Measurements from ENCODE around the gene CYP3A7.
"Not testable (repeated sequence)": the region's sequence is repeated elsewhere in the genome, so short reads cannot be mapped to it uniquely, and the experiment has no call there.

DNA sequence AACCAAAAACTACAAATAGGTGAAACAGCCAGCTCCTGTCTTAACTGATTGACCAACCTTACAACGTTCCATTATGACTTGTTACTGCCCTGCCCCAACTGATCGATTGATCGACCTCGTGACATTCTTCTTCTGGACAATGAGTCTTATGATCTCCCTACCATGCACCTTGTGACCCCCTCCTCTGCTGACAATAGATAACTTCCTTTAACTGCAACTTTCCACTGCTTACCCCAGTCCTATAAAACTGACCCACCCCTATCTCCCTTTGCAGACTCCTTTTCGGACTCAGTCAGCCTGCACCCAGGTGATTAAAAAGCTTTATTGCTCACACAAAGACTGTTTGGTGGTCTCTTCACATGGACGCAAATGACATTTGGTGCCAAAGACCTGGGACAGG lies 11.8 kb downstream of the CYP3A7 start:
- TF ChIP-seq, protein P1, sequence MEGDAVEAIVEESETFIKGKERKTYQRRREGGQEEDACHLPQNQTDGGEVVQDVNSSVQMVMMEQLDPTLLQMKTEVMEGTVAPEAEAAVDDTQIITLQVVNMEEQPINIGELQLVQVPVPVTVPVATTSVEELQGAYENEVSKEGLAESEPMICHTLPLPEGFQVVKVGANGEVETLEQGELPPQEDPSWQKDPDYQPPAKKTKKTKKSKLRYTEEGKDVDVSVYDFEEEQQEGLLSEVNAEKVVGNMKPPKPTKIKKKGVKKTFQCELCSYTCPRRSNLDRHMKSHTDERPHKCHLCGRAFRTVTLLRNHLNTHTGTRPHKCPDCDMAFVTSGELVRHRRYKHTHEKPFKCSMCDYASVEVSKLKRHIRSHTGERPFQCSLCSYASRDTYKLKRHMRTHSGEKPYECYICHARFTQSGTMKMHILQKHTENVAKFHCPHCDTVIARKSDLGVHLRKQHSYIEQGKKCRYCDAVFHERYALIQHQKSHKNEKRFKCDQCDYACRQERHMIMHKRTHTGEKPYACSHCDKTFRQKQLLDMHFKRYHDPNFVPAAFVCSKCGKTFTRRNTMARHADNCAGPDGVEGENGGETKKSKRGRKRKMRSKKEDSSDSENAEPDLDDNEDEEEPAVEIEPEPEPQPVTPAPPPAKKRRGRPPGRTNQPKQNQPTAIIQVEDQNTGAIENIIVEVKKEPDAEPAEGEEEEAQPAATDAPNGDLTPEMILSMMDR (IDR thresholded peaks at IDR 0.05) = not testable (repeated sequence)
- not testable (repeated sequence) for TF ChIP-seq EZH2 (IDR thresholded peaks at IDR 0.05; ENCODE audit: borderline replicate concordance, insufficient read depth, low read depth, low read length, poor library complexity, severe bottlenecking)

Data from B cell (primary cell).